Coronary artery (tissue), 2 donors: Measurements from ENCODE around the gene SYNGR4.
A peak's percentile ranks its signal among the peaks of the same experiment; 100 is the strongest.
"Not testable (repeated sequence)": the region's sequence is repeated elsewhere in the genome, so short reads cannot be mapped to it uniquely, and the experiment has no call there.

Experiments used
- DNase-seq: peaks from one replicate; pipeline ENCODE4 v3.0.0-alpha.2; 2017; ENCODE audit warnings: low spot score
- H3K27ac ChIP-seq, 2 donors: fragments of 200-600 bp; sonication (generic); one replicate each; pipeline ENCODE4 v1.5.1; 2016 to 2019
- H3K4me3 ChIP-seq: fragments of 200-600 bp; sonication (generic); 2 replicates; pipeline ENCODE4 v1.5.1; 2016; ENCODE audit warnings: mild to moderate bottlenecking, moderate library complexity
- CTCF ChIP-seq: fragments of 200-600 bp; sonication (generic); IDR thresholded peaks from one replicate; pipeline ENCODE4 v1.5.1; 2019; ENCODE audit warnings: antibody characterized with exemption

The SYNGR4 gene

GRCh38 chr19:48363500-48363809 lies 712 bp upstream of the SYNGR4 start:
- no peak for TF ChIP-seq CTCF

GRCh38 chr19:48364598-48365348 lies 606 bp downstream of the SYNGR4 start:
- Histone ChIP-seq H3K27ac (peak overlapping the region in 1 of 2 donors; percentile 89), H3K4me3 (peak overlapping the region; percentile 69)
- TF ChIP-seq CTCF = no peak
- DNase-seq = no peak

More at GRCh38 chr19:48363500-48363809, 712 bp upstream of the SYNGR4 start:
- peak; percentile 88 for DNase-seq
- H3K27ac ChIP-seq = peak overlapping the region; percentile 89
- H3K4me3 ChIP-seq = peak overlapping the region; percentile 69

GRCh38 chr19:48365602-48366001 lies 1.4 kb downstream of the SYNGR4 start:
- DNase-seq = no peak
- H3K4me3 ChIP-seq = no peak overlapping the region
- no peak for TF ChIP-seq CTCF
- H3K27ac ChIP-seq = no peak overlapping the region

GRCh38 chr19:48367855-48368254 lies 3.7 kb downstream of the SYNGR4 start:
- Histone ChIP-seq H3K4me3 (no peak overlapping the region), H3K27ac (no peak overlapping the region)
- DNase-seq = no peak
- TF ChIP-seq CTCF = no peak

GRCh38 chr19:48368936-48369335 lies 4.8 kb downstream of the SYNGR4 start:
- no peak overlapping the region for H3K27ac ChIP-seq
- no peak for TF ChIP-seq CTCF
- no peak for DNase-seq
- no peak overlapping the region for H3K4me3 ChIP-seq

GRCh38 chr19:48370955-48371354 lies 6.8 kb downstream of the SYNGR4 start:
- DNase-seq = no peak
- no peak for TF ChIP-seq CTCF
- no peak overlapping the region for H3K4me3 ChIP-seq
- H3K27ac ChIP-seq = no peak overlapping the region

GRCh38 chr19:48371367-48371766 lies 7.2 kb downstream of the SYNGR4 start:
- Histone ChIP-seq H3K27ac (no peak overlapping the region), H3K4me3 (no peak overlapping the region)
- DNase-seq = no peak
- no peak for TF ChIP-seq CTCF

- not testable (repeated sequence) for H3K4me3 ChIP-seq, H3K27ac ChIP-seq, DNase-seq
Measured at GRCh38 chr19:48371771-48372170, 7.6 kb downstream of the SYNGR4 start.
